HepG2 (cell line): ENCODE data around the gene NUSAP1. TPM values are rescaled to one million over a fixed set of nuclear protein-coding genes. Genes with fewer than 3 reads are reported as not detected.

Source experiments
- ATAC-seq: fragments of 200-7000 bp; cut with Tn5 transposase; 3 replicates; pipeline ENCODE4 v1.9.1; 2020; ENCODE audit warnings: mild to moderate bottlenecking, moderate library complexity
- BruUV-seq: library from RNA; stranded (reverse); fragments of 400-500 nt; replicated peaks from 2 replicates; lab custom pipeline; 2021; lab: Mats Ljungman, UMichigan
- CTCF ChIA-PET: fragments of 300-600 bp; formaldehyde crosslinking; extraction: SDS; loops from one replicate; lab custom pipeline; 2021; ENCODE audit warnings: low total read pairs, inconsistent platforms, low intra/inter-chr PET ratio; lab: Yijun Ruan, JAX
- POLR2A ChIA-PET: fragments of 350-600 bp; sonication (Branson Sonifier 250); formaldehyde crosslinking; loops from one replicate; lab custom pipeline; 2020; ENCODE audit warnings: antibody characterized with exemption, inconsistent platforms; lab: Yijun Ruan, JAX
- DNase-seq: peaks from one replicate; pipeline ENCODE4 v3.0.0-alpha.2; 2015; ENCODE audit warnings: low spot score
- FAIRE-seq: peaks from 3 replicates; lab custom pipeline; 2011; peaks lifted over from hg19 to GRCh38; lab: Jason Lieb, UNC
- H2AFZ ChIP-seq: one replicate; pipeline ENCODE4 v1.6.1; 2011; ENCODE audit warnings: low read length, inconsistent platforms
- H3K27ac ChIP-seq: fragments of 300-600 bp; 3 replicates; pipeline ENCODE4 v1.8.0; 2011; ENCODE audit warnings: mixed run types, mild to moderate bottlenecking, mixed read lengths, low read length, inconsistent platforms; ENCODE audit not compliant: insufficient read depth; ENCODE audit errors: extremely low read length
- H3K27me3 ChIP-seq, 2 experiments: fragments of 200-600 bp in 1 of 2; 2 replicates in 1 of 2; 3 replicates in 1 of 2; pipeline versions ENCODE4 v1.6.0 to v1.8.0; 2011; ENCODE audit warnings: low read length in 2 of 2, mild to moderate bottlenecking in 2 of 2, moderate library complexity in 2 of 2, inconsistent platforms in 1 of 2; ENCODE audit not compliant: insufficient read depth in 2 of 2, control insufficient read depth in 1 of 2
- H3K36me3 ChIP-seq, 2 experiments: fragments of 200-600 bp in 1 of 2; replicated peaks in 1 of 2; 2 replicates in 1 of 2; 3 replicates in 1 of 2; pipeline versions ENCODE4 v1.5.1 to v1.8.0; 2011; ENCODE audit warnings: low read length in 2 of 2, inconsistent platforms in 1 of 2; ENCODE audit not compliant: insufficient read depth in 2 of 2, control insufficient read depth in 1 of 2
- H3K4me1 ChIP-seq: 2 replicates; pipeline ENCODE4 v1.5.1; 2012; ENCODE audit warnings: low read length, inconsistent platforms; ENCODE audit not compliant: insufficient read depth
- H3K4me2 ChIP-seq: 2 replicates; pipeline ENCODE4 v1.6.0; 2011; ENCODE audit warnings: low read depth, low read length, inconsistent platforms
- H3K4me3 ChIP-seq, 3 experiments: fragments of 200-600 bp in 1 of 3; sonication (generic), shearing (Covaris generic) in 1 of 3; replicated peaks in 1 of 3; 2 replicates each; pipeline ENCODE4 v1.5.1; 2011 to 2016; ENCODE audit warnings: low read length in 3 of 3, inconsistent platforms in 2 of 3, low read depth in 2 of 3, mild to moderate bottlenecking in 2 of 3, control low read depth in 1 of 3, mixed read lengths in 1 of 3; ENCODE audit not compliant: insufficient read depth in 1 of 3
- H3K79me2 ChIP-seq: one replicate; pipeline ENCODE4 v1.6.1; 2011; ENCODE audit warnings: low read length, inconsistent platforms; ENCODE audit not compliant: insufficient read depth
- H3K9ac ChIP-seq: 2 replicates; pipeline ENCODE4 v1.6.0; 2011; ENCODE audit warnings: mild to moderate bottlenecking, low read depth, low read length, inconsistent platforms; ENCODE audit not compliant: insufficient read depth
- H3K9me3 ChIP-seq: 2 replicates; pipeline ENCODE4 v1.5.1; 2012; ENCODE audit warnings: mild to moderate bottlenecking, low read length
- H4K20me1 ChIP-seq: 2 replicates; pipeline ENCODE4 v1.6.0; 2011; ENCODE audit warnings: inconsistent platforms, mild to moderate bottlenecking, low read length, moderate library complexity; ENCODE audit not compliant: insufficient read depth
- EZH2 ChIP-seq: conservative IDR thresholded peaks from 2 replicates; pipeline ENCODE4 v1.6.1; 2012; ENCODE audit warnings: mild to moderate bottlenecking, low read depth, low read length, moderate library complexity
- FOXA1 ChIP-seq, 2 experiments: fragments of 450-650 bp in 1 of 2; sonication (generic) in 1 of 2; formaldehyde crosslinking in 1 of 2; IDR thresholded peaks; 2 replicates each; pipeline versions ENCODE4 v1.4.0 to v1.6.1; 2016 to 2020; ENCODE audit warnings: missing genetic modification reagents in 1 of 2
- FOXA3 ChIP-seq: IDR thresholded peaks from 2 replicates; pipeline ENCODE4 v1.6.1; 2016; ENCODE audit warnings: missing genetic modification reagents, missing compliant biosample characterization
- FOXM1 ChIP-seq: sonication (generic); formaldehyde crosslinking; IDR thresholded peaks from 2 replicates; pipeline ENCODE4 v1.5.0; 2020; ENCODE audit warnings: missing genetic modification reagents
- KMT2B ChIP-seq: IDR thresholded peaks from 2 replicates; pipeline ENCODE4 v1.6.1; 2016; ENCODE audit warnings: missing genetic modification reagents, missing compliant biosample characterization
- MEF2D ChIP-seq: sonication (generic); formaldehyde crosslinking; IDR thresholded peaks from 2 replicates; pipeline ENCODE4 v1.5.1; 2020; ENCODE audit warnings: mild to moderate bottlenecking, missing genetic modification reagents
- MTF1 ChIP-seq: sonication (generic); formaldehyde crosslinking; IDR thresholded peaks from 2 replicates; pipeline ENCODE4 v1.5.0; 2020; ENCODE audit warnings: missing genetic modification reagents
- POLR2A ChIP-seq, 2 experiments: IDR thresholded peaks; 2 replicates each; pipeline ENCODE4 v1.6.1; 2011; ENCODE audit warnings: low read depth in 2 of 2, low read length in 2 of 2, mild to moderate bottlenecking in 1 of 2, moderate library complexity in 1 of 2; ENCODE audit not compliant: insufficient read depth in 1 of 2
- SAFB2 ChIP-seq: sonication (generic); formaldehyde crosslinking; IDR thresholded peaks from 2 replicates; pipeline ENCODE4 v1.5.1; 2020; ENCODE audit warnings: missing genetic modification reagents, low read depth, mild to moderate bottlenecking, borderline replicate concordance
- SATB2 ChIP-seq: sonication (generic); formaldehyde crosslinking; IDR thresholded peaks from 2 replicates; pipeline ENCODE4 v1.5.0; 2020; ENCODE audit warnings: missing genetic modification reagents
- SP2 ChIP-seq: sonication (generic); formaldehyde crosslinking; IDR thresholded peaks from 2 replicates; pipeline ENCODE4 v1.5.1; 2020; ENCODE audit warnings: mild to moderate bottlenecking, missing genetic modification reagents
- SYNCRIP ChIP-seq: fragments of 200-400 bp; formaldehyde crosslinking; IDR thresholded peaks from 2 replicates; pipeline ENCODE4 v1.6.1; 2018; ENCODE audit warnings: mild to moderate bottlenecking, low read depth, low read length; ENCODE audit not compliant: insufficient read depth
- XBP1 ChIP-seq: sonication (generic); formaldehyde crosslinking; IDR thresholded peaks from 2 replicates; pipeline ENCODE4 v1.5.0; 2020; ENCODE audit warnings: missing genetic modification reagents
- ZNF24 ChIP-seq: fragments of 450-650 bp; IDR thresholded peaks from 2 replicates; pipeline ENCODE4 v1.6.1; 2017; ENCODE audit warnings: antibody characterized with exemption, mild to moderate bottlenecking
- ZNF253 ChIP-seq: sonication (generic); formaldehyde crosslinking; IDR thresholded peaks from 2 replicates; pipeline ENCODE4 v1.8.0; 2022; ENCODE audit warnings: mild to moderate bottlenecking, missing genetic modification reagents, borderline replicate concordance
- ZNF616 ChIP-seq: sonication (generic); formaldehyde crosslinking; IDR thresholded peaks from 2 replicates; pipeline ENCODE4 v1.5.0; 2020; ENCODE audit warnings: low read depth, mild to moderate bottlenecking, missing genetic modification reagents
- WGBS: methylation state at CpG from one replicate; pipeline ENCODE4 v1.1.6; 2017; ENCODE audit warnings: low lambda C conversion rate; 5-methylcytosine and 5-hydroxymethylcytosine counted together
- in situ Hi-C: cut with HindIII; loops from 2 replicates; pipeline ENCODE4 v1.10.0; 2017; ENCODE audit warnings: low pct_unique_long_range_greater_than_20kb; ENCODE audit not compliant: extremely low pct_ligation_motif_present
- intact Hi-C: fragments of 100-400 bp; cut with micrococcal nuclease; formaldehyde crosslinking; loops from one replicate; pipeline ENCODE4 v1.10.0; 2022; ENCODE audit not compliant: unreplicated experiment
- polyA plus RNA-seq, 8 experiments: library from polyadenylated mRNA; depleted of rRNA in 3 of 8; stranded (reverse) in 7 of 8; unstranded in 1 of 8; fragments of >200 nt; fragmentation: Illumina TruSeq in 4 of 8; extraction: Trizol in 4 of 8; gene quantifications; 2 replicates each; pipeline versions ENCODE4 v1.2.1 to v1.2.3, GENCODE V29; 2011 to 2016; ENCODE audit warnings: low read depth in 4 of 8, missing spikeins in 1 of 8, mixed read lengths in 1 of 8; ENCODE audit not compliant: insufficient read depth in 1 of 8
- total RNA-seq, 5 experiments: library from RNA; depleted of rRNA; stranded (reverse); fragments of >200 nt; fragmentation: Illumina TruSeq; extraction: Trizol; gene quantifications; 2 replicates each; pipeline ENCODE4 v1.2.3, GENCODE V29; 2016; ENCODE audit warnings: low read depth in 1 of 5
- TF ChIP-seq, protein P1 (sequence below): sonication (generic); formaldehyde crosslinking; IDR thresholded peaks from 2 replicates; pipeline ENCODE4 v1.5.0; 2020; ENCODE audit warnings: mild to moderate bottlenecking, low read depth, missing genetic modification reagents, borderline replicate concordance
- TF ChIP-seq, protein P2 (sequence below): sonication (generic); formaldehyde crosslinking; IDR thresholded peaks from 2 replicates; pipeline ENCODE4 v1.4.0; 2020; ENCODE audit warnings: missing genetic modification reagents, borderline replicate concordance
- TF ChIP-seq, protein P3 (sequence below): IDR thresholded peaks from 2 replicates; pipeline ENCODE4 v1.6.1; 2016

The NUSAP1 gene
- total and polyA plus RNA-seq, 2 of the 13 experiments (the other 11 are each of a cell fraction or from before 2014, with no cell fraction given) = 59.5 to 106 TPM

DNA sequence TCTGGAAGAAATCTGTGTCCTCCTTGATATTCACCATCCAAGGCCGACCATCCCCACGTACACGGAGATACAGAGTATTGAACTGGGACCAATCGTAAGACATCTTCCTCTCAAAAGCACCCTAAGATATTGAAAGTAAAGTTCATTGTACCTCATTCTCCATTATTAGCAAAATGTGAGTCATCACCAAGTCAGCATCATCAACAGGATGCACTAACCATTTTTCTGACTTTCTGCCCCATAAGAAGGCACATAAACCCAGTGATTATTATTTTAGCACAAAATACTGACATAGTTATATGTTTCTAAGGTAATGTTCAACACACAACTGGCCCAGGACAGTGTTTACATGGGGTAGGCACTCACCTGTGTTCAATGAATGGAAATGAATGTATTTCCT is 62.2 kb downstream of the NUSAP1 start:
- in situ Hi-C loops = no loop called here
- no peak for ATAC-seq

DNA sequence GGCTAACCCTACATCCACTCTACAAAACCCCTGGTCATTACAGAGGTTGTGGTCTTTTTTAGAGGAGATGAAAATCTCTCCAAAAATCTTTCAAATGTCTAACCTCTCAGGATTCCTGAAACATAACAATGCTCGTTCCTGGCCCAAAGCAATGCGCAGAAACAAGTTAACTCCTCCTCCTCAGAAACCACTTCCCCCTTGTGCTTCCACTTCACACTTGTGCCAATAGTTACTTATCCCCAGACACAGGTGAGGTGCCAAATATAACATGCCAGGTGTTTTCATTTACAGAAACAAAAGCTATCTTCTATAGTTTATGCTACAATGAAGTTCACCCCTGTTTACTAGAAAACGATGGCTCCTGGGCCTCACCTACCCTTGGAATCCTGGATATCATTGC is 63.4 kb downstream of the NUSAP1 start:
- Histone ChIP-seq H3K27ac (no peak overlapping the region), H3K36me3 (peaks cover 1 to 12% of the 10 kb centered on the region in 2 experiments; a peak in 3 of 5 replicates), H2AFZ (no peak overlapping the region), H3K4me2 (no peak overlapping the region), H3K9ac (no peak overlapping the region), H3K27me3 (no peaks in the 10 kb centered on the region), H4K20me1 (no peaks in the 10 kb centered on the region), H3K9me3 (no peaks in the 10 kb centered on the region), H3K79me2 (no peaks in the 10 kb centered on the region), H3K4me3 (no peak overlapping the region), H3K4me1 (peaks cover 1% of the 10 kb centered on the region; the same call in 1 of the 2 replicates)
- in situ Hi-C loops (no loop called here), intact Hi-C loops (no loop called here)
- ChIA-PET CTCF (no interaction called here), POLR2A (no interaction called here)
- 92% methylated on average over 3 of the region's 3 CpGs for WGBS
- no TSS peak for BruUV-seq
- no peak for DNase-seq
- FAIRE-seq = no peak
- no peak for ATAC-seq
- TF ChIP-seq EZH2 (no peak), POLR2A (IDR thresholded peaks at IDR 0.05; ENCODE audit: insufficient read depth in 1 of 2, low read depth in 2 of 2, low read length in 2 of 2) (no peak), SYNCRIP (no peak), MTF1 (CRISPR knock-in tag) (no peak), MEF2D (CRISPR knock-in tag) (no peak), FOXA3 (no peak), SP2 (CRISPR knock-in tag) (no peak), KMT2B (CRISPR knock-in tag) (no peak), FOXA1 (IDR thresholded peaks at IDR 0.05) (no peak), FOXA1 (CRISPR knock-in tag; IDR thresholded peaks at IDR 0.05) (no peak)
- TF ChIP-seq, protein P1, sequence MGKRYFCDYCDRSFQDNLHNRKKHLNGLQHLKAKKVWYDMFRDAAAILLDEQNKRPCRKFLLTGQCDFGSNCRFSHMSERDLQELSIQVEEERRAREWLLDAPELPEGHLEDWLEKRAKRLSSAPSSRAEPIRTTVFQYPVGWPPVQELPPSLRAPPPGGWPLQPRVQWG (CRISPR knock-in tag) = no peak
- TF ChIP-seq, protein P2, sequence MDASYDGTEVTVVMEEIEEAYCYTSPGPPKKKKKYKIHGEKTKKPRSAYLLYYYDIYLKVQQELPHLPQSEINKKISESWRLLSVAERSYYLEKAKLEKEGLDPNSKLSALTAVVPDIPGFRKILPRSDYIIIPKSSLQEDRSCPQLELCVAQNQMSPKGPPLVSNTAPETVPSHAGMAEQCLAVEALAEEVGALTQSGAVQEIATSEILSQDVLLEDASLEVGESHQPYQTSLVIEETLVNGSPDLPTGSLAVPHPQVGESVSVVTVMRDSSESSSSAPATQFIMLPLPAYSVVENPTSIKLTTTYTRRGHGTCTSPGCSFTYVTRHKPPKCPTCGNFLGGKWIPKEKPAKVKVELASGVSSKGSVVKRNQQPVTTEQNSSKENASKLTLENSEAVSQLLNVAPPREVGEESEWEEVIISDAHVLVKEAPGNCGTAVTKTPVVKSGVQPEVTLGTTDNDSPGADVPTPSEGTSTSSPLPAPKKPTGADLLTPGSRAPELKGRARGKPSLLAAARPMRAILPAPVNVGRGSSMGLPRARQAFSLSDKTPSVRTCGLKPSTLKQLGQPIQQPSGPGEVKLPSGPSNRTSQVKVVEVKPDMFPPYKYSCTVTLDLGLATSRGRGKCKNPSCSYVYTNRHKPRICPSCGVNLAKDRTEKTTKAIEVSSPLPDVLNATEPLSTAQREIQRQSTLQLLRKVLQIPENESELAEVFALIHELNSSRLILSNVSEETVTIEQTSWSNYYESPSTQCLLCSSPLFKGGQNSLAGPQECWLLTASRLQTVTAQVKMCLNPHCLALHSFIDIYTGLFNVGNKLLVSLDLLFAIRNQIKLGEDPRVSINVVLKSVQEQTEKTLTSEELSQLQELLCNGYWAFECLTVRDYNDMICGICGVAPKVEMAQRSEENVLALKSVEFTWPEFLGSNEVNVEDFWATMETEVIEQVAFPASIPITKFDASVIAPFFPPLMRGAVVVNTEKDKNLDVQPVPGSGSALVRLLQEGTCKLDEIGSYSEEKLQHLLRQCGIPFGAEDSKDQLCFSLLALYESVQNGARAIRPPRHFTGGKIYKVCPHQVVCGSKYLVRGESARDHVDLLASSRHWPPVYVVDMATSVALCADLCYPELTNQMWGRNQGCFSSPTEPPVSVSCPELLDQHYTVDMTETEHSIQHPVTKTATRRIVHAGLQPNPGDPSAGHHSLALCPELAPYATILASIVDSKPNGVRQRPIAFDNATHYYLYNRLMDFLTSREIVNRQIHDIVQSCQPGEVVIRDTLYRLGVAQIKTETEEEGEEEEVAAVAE (CRISPR knock-in tag) = no peak

More for the DNA sequence above, 62.2 kb downstream of the NUSAP1 start:
- Histone ChIP-seq H2AFZ (no peak overlapping the region), H3K27me3 (no peaks in the 10 kb centered on the region), H3K27ac (no peak overlapping the region), H3K36me3 (peaks cover 1 to 12% of the 10 kb centered on the region in 2 experiments; a peak in 3 of 5 replicates), H3K4me2 (no peak overlapping the region), H4K20me1 (no peaks in the 10 kb centered on the region), H3K4me3 (no peak overlapping the region), H3K9ac (no peak overlapping the region), H3K9me3 (no peaks in the 10 kb centered on the region), H3K4me1 (no peaks in the 10 kb centered on the region), H3K79me2 (no peaks in the 10 kb centered on the region)
- TF ChIP-seq ZNF24 = no peak
- no peak for TF ChIP-seq FOXM1
- no peak for TF ChIP-seq XBP1
- TF ChIP-seq, protein P3, sequence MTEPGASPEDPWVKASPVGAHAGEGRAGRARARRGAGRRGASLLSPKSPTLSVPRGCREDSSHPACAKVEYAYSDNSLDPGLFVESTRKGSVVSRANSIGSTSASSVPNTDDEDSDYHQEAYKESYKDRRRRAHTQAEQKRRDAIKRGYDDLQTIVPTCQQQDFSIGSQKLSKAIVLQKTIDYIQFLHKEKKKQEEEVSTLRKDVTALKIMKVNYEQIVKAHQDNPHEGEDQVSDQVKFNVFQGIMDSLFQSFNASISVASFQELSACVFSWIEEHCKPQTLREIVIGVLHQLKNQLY (CRISPR knock-in tag) = no peak
- no peak for TF ChIP-seq SATB2 (CRISPR knock-in tag)
- no peak for TF ChIP-seq ZNF616 (CRISPR knock-in tag)
- no peak for TF ChIP-seq ZNF253 (CRISPR knock-in tag)
- TF ChIP-seq SAFB2 (CRISPR knock-in tag) = no peak
- intact Hi-C loops = no loop called here
- no peak for DNase-seq
- POLR2A ChIA-PET = no interaction called here
- FAIRE-seq = no peak
- CTCF ChIA-PET = no interaction called here
- BruUV-seq = no TSS peak
- WGBS = 98% methylated on average over 4 of the region's 4 CpGs
